Liver (tissue), 9 donors: ENCODE results near the gene RIN1. TPM values are rescaled to one million over a fixed set of nuclear protein-coding genes. Genes with fewer than 3 reads are reported as not detected.

ENCODE experiments used
- DNase-seq: peaks from one replicate; pipeline ENCODE4 v3.0.0-alpha.2; 2017; ENCODE audit warnings: low spot score
- H3K27ac ChIP-seq, 2 donors: one replicate each; pipeline ENCODE4 v1.7.0; 2013; ENCODE audit warnings: inconsistent platforms in 2 of 2, low read length in 2 of 2, control low read depth in 1 of 2, low read depth in 1 of 2, mild to moderate bottlenecking in 1 of 2
- H3K27me3 ChIP-seq, 4 donors: one replicate each; pipeline versions ENCODE4 v1.6.1 to v1.7.0; 2013; ENCODE audit warnings: low read length in 3 of 4, inconsistent platforms in 1 of 4, mild to moderate bottlenecking in 1 of 4, moderate library complexity in 1 of 4; ENCODE audit not compliant: control insufficient read depth in 4 of 4, insufficient read depth in 4 of 4
- H3K36me3 ChIP-seq, 4 donors: one replicate each; pipeline versions ENCODE4 v1.6.1 to v1.7.0; 2013; ENCODE audit warnings: low read length in 3 of 4, mild to moderate bottlenecking in 3 of 4, low read depth in 1 of 4, moderate library complexity in 1 of 4; ENCODE audit not compliant: control insufficient read depth in 4 of 4, insufficient read depth in 3 of 4
- H3K4me1 ChIP-seq, 4 donors: one replicate each; pipeline versions ENCODE4 v1.6.1 to v1.7.0; 2013; ENCODE audit warnings: low read length in 3 of 4, mild to moderate bottlenecking in 3 of 4, moderate library complexity in 1 of 4; ENCODE audit not compliant: control insufficient read depth in 4 of 4, insufficient read depth in 4 of 4
- H3K4me3 ChIP-seq, 3 donors: one replicate each; pipeline versions ENCODE4 v1.6.1 to v1.7.0; 2013; ENCODE audit warnings: low read length in 3 of 3, control low read depth in 1 of 3, low read depth in 1 of 3, mild to moderate bottlenecking in 1 of 3
- H3K9ac ChIP-seq, 2 donors: one replicate each; pipeline ENCODE4 v1.7.0; 2013; ENCODE audit warnings: low read length in 2 of 2, mild to moderate bottlenecking in 2 of 2, moderate library complexity in 2 of 2, control low read depth in 1 of 2, low read depth in 1 of 2
- H3K9me3 ChIP-seq, 4 donors: one replicate each; pipeline versions ENCODE4 v1.6.1 to v1.7.0; 2013; ENCODE audit warnings: low read length in 3 of 4; ENCODE audit not compliant: control insufficient read depth in 4 of 4
- ATF3 ChIP-seq: IDR thresholded peaks from 2 replicates; pipeline ENCODE4 v1.6.1; 2016; ENCODE audit warnings: antibody characterized with exemption
- CTCF ChIP-seq: fragments of 150-350 bp; IDR thresholded peaks from 2 replicates; pipeline ENCODE4 v1.5.1; 2017; ENCODE audit warnings: improper control_type of control experiment, low read depth, low read length; ENCODE audit not compliant: missing input control
- EGR1 ChIP-seq, 2 donors: IDR thresholded peaks; 2 replicates each; pipeline ENCODE4 v1.6.1; 2016 to 2018; ENCODE audit warnings: antibody characterized with exemption in 2 of 2, low read depth in 2 of 2
- FOXA1 ChIP-seq: IDR thresholded peaks from 2 replicates; pipeline ENCODE4 v1.6.1; 2016; ENCODE audit warnings: antibody characterized with exemption
- FOXA2 ChIP-seq: IDR thresholded peaks from 2 replicates; pipeline ENCODE4 v1.6.1; 2016; ENCODE audit warnings: antibody characterized with exemption
- GABPA ChIP-seq, 2 donors: IDR thresholded peaks in 1 of 2; conservative IDR thresholded peaks in 1 of 2; 2 replicates each; pipeline ENCODE4 v1.6.1; 2016; ENCODE audit warnings: antibody characterized with exemption in 2 of 2, mild to moderate bottlenecking in 1 of 2, moderate library complexity in 1 of 2
- HNF4G ChIP-seq: IDR thresholded peaks from 2 replicates; pipeline ENCODE4 v1.6.1; 2016; ENCODE audit warnings: antibody characterized with exemption
- MAX ChIP-seq: IDR thresholded peaks from 2 replicates; pipeline ENCODE4 v1.6.1; 2016; ENCODE audit warnings: antibody characterized with exemption
- NR2F2 ChIP-seq: IDR thresholded peaks from 2 replicates; pipeline ENCODE4 v1.6.1; 2016; ENCODE audit warnings: antibody characterized with exemption
- RAD21 ChIP-seq, 2 donors: IDR thresholded peaks; 2 replicates each; pipeline ENCODE4 v1.6.1; 2016; ENCODE audit warnings: antibody characterized with exemption in 2 of 2, mild to moderate bottlenecking in 2 of 2
- RXRA ChIP-seq, 2 donors: IDR thresholded peaks; 2 replicates each; pipeline ENCODE4 v1.6.1; 2017 to 2018; ENCODE audit warnings: antibody characterized with exemption in 2 of 2, mild to moderate bottlenecking in 1 of 2
- TAF1 ChIP-seq: conservative IDR thresholded peaks from 2 replicates; pipeline ENCODE4 v1.6.1; 2016; ENCODE audit warnings: antibody characterized with exemption, mild to moderate bottlenecking
- YY1 ChIP-seq: IDR thresholded peaks from 2 replicates; pipeline ENCODE4 v1.6.1; 2016; ENCODE audit warnings: antibody characterized with exemption, mild to moderate bottlenecking
- ZBTB33 ChIP-seq: IDR thresholded peaks from 2 replicates; pipeline ENCODE4 v1.6.1; 2016; ENCODE audit warnings: antibody characterized with exemption
- WGBS: extraction: QIAGEN DNeasy Blood & Tissue Kit; methylation state at CpG from one replicate; pipeline ENCODE4 v1.1.7; 2013; 5-methylcytosine and 5-hydroxymethylcytosine counted together
- polyA plus RNA-seq, 2 donors: library from polyadenylated mRNA; stranded (reverse) in 1 of 2; unstranded in 1 of 2; fragments of 200-250 nt in 1 of 2; fragments of >200 nt in 1 of 2; fragmentation: Nextera tagmentation in 1 of 2; extraction: Ambion mirVana in 1 of 2; gene quantifications; one replicate each; pipeline versions ENCODE4 v1.2.1 to v1.2.3, GENCODE V29; 2013 to 2015
- total RNA-seq, 2 donors: library from RNA; depleted of rRNA; stranded (reverse); fragments of >200 nt; gene quantifications; one replicate each; pipeline ENCODE4 v1.2.3, GENCODE V29; 2014
- donor health status: healthy.
- donor health status: healthy.
- donor health status: healthy.
- donor health status: healthy.
- donor health status: healthy.

Gene RIN1
- total and polyA plus RNA-seq, 4 donors: 0.11 to 1.1 (median 0.53) TPM

GRCh38 chr11:66299186-66299585 is 37.0 kb downstream of the RIN1 start:
- H3K9ac ChIP-seq: no peak overlapping the region
- H3K9me3 ChIP-seq: no peaks in the 10 kb centered on the region
- WGBS: 60% methylated on average over 3 of the region's 3 CpGs
- no peak for DNase-seq
- TF ChIP-seq FOXA2 (no peak), GABPA (IDR thresholded peaks at IDR 0.05 in 1 of 2, conservative IDR thresholded peaks at IDR 0.05 in 1 of 2) (no peak), RXRA (IDR thresholded peaks at IDR 0.05) (no peak), ZBTB33 (no peak), MAX (no peak), FOXA1 (no peak), TAF1 (no peak), HNF4G (no peak), ATF3 (no peak), YY1 (no peak), RAD21 (IDR thresholded peaks at IDR 0.05) (no peak)
- no peaks in the 10 kb centered on the region for H3K27me3 ChIP-seq
- H3K27ac ChIP-seq: no peak overlapping the region
- no peaks in the 10 kb centered on the region for H3K4me1 ChIP-seq
- no peak overlapping the region for H3K4me3 ChIP-seq
- H3K36me3 ChIP-seq: no peaks in the 10 kb centered on the region

- Histone ChIP-seq H3K27ac (no peak overlapping the region), H3K4me1 (no peaks in the 10 kb centered on the region), H3K9me3 (no peaks in the 10 kb centered on the region), H3K9ac (no peak overlapping the region), H3K27me3 (peaks cover 0 to under 1% (median 0%) of the 10 kb centered on the region in 4 donors), H3K36me3 (no peaks in the 10 kb centered on the region), H3K4me3 (no peak overlapping the region)
- DNase-seq: no peak
- no peak for TF ChIP-seq FOXA1
- TF ChIP-seq GABPA (IDR thresholded peaks at IDR 0.05 in 1 of 2, conservative IDR thresholded peaks at IDR 0.05 in 1 of 2): no peak
- no peak for TF ChIP-seq ATF3
- TF ChIP-seq TAF1: no peak
- TF ChIP-seq FOXA2: no peak
- TF ChIP-seq NR2F2: no peak
- TF ChIP-seq RXRA (IDR thresholded peaks at IDR 0.05): no peak
- TF ChIP-seq RAD21 (IDR thresholded peaks at IDR 0.05): no peak
- TF ChIP-seq EGR1 (IDR thresholded peaks at IDR 0.05; ENCODE audit: low read depth in 2 of 2): no peak
- TF ChIP-seq HNF4G: no peak
- TF ChIP-seq YY1: no peak
- no peak for TF ChIP-seq CTCF
- 64% methylated on average over 8 of the region's 8 CpGs for WGBS
Measured at GRCh38 chr11:66297610-66298009, 38.6 kb downstream of the RIN1 start.
